ENCODE measurements around the gene PANX1.

Gene PANX1

DNA sequence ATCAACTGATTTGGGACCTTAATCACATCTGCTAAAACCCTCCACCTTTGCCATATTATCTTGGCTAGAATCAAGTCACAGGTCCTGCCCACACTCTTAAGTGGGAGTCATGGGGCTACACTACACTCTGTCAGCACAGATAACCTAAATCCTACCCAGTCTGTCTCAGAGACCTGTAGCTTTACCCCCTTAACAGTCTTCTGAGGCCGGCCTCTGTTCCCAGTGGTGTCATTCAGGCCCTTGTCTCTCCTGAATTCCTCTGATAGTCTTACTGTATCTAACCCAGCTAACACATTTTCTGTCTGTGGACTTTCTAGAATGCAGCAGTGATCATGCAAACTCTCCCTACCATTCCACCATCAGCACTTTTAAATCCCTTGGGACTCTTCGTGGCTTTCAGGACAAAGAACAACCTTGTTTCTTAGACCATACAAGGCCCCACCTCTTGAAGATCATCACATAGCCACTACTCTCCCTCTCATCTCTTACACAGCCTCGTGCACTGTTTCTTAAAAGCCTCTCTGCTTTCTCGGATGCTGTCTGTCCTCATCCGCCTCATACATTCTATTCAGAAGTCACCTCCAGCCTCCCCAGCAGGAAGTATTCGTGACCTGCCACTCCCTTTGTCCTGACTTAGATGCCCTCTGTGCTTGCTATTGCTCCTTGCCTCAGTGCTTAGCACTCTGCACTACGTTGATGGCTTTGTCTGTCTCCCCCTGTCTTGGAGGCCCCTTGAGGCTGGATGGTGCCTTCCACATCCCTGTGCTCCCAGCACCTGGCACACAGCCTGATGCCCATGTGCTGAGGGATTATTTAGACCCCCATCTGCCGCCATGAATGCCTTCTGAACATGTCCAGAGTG is 57.9 kb downstream of the PANX1 start:
- DNase-seq: no peak

GRCh38 chr11:94193288-94193687 is 64.6 kb downstream of the PANX1 start:
- DNase-seq: no peak

DNA sequence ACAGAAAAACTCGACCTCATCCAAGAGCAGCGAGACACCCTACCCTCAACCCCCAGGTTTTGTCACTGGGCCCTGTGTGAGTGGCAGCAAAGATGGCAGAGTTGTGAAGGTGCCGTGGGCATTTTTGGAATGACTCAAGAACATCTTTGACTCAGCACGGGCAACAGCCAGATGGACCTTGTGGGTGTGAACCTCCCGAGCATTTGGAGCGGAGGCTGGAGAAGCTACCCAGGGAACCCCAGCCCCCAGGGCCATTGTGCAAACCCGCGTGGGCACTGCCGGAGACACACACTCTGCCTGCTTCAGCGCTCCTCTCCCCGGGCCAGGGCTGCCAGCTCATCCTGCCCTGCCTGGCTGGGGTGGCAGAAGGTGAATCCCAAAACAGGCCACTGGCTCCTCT is 66.1 kb downstream of the PANX1 start:
- no peak for DNase-seq

DNA sequence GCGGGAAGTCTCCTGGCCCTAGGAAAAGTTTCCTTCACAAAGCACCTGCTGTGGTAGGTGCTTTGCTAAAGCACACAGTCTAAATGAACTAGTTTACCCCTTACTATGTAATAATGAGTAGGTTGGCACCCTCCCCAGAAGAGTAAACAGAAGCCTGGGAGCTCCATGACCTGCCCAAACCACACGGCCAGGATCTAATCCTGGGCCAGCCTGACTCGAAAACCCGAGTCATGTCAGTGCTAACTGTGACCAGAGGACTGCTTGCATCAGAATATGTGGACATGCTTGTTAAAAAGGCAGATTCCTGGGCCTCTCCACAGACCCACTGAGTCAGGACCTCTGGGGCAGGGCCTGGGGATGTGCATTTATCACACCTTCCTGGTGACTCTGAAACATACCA is 67.7 kb downstream of the PANX1 start:
- no peak for DNase-seq

- DNase-seq: no peak
Observed at GRCh38 chr11:94198718-94199117, 70.1 kb downstream of the PANX1 start.

DNA sequence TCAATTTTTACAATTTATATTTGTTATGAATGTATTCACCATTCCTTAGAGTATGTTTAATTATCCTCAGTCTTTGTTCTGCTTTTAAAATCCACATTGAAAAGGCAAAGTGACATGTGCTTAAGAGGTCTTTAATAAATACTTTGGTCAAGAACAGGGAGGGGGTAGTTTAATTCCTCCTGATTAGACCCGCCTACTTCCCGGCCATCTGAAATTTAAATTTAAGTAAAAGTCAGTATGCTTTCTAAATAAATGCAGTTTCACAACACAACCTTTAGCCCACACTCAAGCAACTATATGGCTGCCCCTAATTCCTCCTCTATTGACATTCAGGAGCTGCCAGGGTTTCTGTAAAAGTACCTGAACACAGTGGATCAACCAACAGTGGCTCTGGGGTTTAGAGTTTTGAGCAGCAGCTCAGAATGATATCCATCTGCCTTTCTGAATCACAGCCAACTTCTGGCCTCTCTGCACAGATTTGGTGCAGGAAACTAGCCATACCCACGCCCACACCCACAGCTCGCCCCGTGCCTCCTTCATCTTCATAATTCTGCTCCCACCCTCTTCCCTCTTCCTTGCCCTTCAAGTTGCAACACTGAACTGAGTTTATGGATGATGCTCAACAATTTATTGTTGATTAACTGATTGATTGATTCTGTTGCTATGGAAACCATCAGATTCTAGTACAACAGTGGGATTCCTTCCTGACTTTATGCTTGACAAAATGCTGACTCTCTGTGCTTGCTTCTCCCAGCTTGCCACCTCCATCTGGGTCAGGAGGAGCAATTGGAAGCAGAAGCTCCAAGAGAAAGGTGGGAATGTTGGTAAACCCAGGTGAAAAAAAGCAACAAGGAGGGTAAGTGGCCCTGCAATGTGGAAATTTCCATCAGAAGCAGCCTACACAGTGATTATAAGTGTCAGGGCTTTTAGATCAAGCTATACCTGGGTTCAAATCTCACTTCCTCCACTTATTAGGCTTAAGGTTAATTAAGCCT is 70.8 kb downstream of the PANX1 start:
- DNase-seq: no peak

DNA sequence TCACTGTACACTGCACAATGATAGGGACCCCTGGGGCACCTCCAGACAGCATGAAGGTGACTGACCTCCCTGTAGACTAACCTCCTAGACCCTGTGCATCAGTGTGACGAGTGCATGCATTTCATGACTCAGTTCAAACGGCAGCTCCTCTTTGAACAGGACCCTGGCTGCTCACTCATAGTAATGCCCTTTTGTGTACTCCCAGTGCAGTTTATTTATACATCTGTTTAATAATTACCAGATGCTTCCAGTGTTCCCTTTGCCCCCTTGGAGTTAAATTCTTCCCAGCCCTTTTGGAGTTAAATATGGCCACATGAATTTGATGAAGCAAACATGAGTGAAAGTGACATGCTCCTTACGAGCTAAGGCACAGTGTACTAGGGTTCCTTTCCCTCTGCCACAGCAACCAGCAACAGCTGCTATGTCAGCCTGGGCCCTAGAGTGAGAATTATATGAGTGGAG is 72.4 kb downstream of the PANX1 start:
- DNase-seq: no peak

DNA sequence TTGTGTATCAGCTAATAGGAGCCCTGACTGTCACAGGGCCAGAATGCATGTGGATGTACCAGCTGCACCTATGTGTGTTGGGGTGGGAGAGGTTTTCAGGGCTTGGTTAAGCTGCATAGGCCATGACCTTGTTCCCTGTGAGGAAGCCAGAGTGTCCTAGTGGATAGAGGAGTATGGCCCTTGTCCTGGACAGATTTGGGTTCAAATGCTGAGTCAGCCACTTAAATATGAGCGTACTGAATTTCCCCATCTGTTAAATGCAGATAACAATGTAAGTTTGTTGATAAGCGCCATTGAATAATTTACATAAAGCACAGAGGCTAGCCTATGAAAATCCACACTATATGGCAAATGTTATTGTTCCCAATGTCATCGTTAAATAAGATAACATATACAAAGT is 74.4 kb downstream of the PANX1 start:
- no peak for DNase-seq

GRCh38 chr11:94211261-94211830 is 82.7 kb downstream of the PANX1 start:
- no peak for DNase-seq

DNA sequence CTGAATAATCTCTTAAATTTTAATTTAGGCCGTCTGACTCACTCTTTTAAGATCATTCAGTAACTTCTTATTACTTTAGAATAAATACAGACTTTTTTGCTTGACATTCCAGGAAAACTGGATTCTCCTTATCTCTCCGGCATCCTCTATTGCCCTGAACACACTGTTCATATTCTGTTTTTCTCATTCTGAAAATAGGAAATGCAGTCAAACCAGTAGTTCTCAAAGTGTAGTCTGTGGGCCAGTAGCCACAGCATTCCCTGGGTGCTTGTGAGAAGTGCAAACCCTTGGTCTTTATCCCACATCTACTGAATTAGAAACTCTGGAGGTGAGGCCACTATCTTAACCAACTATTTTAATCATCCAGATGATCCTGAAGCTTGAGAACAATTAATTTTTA is 84.3 kb downstream of the PANX1 start:
- DNase-seq: no peak

- no peak for DNase-seq
Observed at GRCh38 chr11:94217705-94218104, 89.1 kb downstream of the PANX1 start.

DNA sequence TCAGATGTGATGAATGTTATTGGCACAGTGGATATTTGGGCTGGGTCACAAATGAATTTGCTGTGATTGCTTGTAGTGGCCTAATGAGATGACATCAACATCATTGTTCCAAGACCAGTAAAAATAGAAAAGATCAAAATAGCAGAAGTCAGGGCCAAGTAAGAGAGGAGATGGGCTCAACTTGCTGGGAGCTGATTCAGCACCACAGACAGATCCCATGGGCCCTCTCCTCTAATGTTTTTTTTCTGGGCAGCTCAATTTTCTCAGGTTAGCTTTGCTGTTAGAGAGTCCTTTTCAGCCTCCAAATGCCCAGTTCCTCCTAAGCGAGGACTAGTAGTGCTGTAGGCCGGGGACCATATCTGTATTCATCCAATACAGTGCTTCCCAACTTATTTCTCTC is 89.7 kb downstream of the PANX1 start:
- no peak for DNase-seq

- DNase-seq: no peak
Observed at GRCh38 chr11:94219771-94220170, 91.1 kb downstream of the PANX1 start.

DNA sequence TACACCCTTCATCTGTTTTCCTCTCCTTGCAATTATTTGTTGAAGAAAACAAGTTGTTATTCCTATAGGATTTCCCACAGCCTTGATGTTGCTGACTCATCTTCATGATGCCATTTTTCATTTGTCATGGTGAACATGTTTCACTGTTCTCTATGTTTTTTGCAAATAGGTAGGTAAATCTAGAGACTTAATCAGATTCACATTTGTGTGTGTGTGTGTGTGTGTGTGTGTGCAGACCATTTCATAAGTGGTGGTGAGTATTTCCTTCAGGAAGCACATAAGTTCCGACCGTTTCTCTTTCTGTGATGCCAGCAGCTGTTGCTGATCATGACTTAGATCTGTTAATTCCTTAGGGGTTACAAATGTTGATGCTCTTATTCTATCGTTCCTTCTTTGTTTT is 95.4 kb downstream of the PANX1 start:
- no peak for DNase-seq
